Measurements from ENCODE around the gene CORO2B. TPM values are rescaled to one million over a fixed set of nuclear protein-coding genes. Genes with fewer than 3 reads are reported as not detected.
"Not testable (repeated sequence)": the region's sequence is repeated elsewhere in the genome, so short reads cannot be mapped to it uniquely, and the experiment has no call there.

The CORO2B gene
- total and polyA plus RNA-seq, 5 donors from 2014 or later: not detected

DNA sequence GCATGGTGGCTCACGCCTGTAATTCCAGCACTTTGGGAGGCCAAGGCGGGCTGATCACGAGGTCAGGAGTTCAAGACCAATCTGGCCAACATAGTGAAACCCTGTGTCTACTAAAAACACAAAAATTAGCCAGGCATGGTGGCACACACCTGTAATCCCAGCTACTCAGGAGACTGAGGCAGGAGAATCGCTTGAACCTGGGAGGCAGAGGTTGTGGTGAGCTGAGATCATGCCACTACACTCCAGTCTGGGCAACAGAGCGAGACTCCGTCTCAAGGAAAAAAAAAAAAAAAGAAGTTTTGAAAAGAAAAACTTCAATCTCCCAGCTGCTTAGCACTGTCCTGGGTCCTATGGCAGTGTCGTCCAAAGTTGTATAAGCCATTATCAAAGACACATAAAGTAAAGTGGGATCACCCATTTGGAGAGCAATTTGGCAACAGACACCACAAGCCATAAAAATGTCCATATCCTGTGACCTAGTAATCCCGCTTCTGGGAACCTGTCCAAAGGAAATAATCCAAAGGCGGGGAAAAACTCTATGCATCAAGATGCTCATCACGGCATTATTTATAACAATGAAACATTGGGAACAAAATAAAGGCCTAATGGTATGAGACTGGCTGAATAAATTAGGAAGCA is 26.2 kb downstream of the CORO2B start:
- not testable (repeated sequence) for H3K36me3 Mint-ChIP-seq; H3K9me3 Mint-ChIP-seq; H3K27me3 ChIP-seq (ENCODE audit: control insufficient read depth, insufficient read depth, low read length); H3K36me3 ChIP-seq (ENCODE audit: control insufficient read depth, insufficient read depth, low read length); H3K9me3 ChIP-seq (ENCODE audit: control insufficient read depth in 2 of 2, low read length in 2 of 2); DNase-seq; H3K4me1 Mint-ChIP-seq; H3K4me1 ChIP-seq (ENCODE audit: control insufficient read depth, insufficient read depth, low read length, poor library complexity, severe bottlenecking); H3K27me3 Mint-ChIP-seq; H3K27ac Mint-ChIP-seq; ATAC-seq (ENCODE audit: low read depth in 2 of 2); H3K4me3 ChIP-seq (ENCODE audit: low read depth, low read length); H3K27ac ChIP-seq (ENCODE audit: insufficient read depth, low read length, poor library complexity, severe bottlenecking); H3K4me3 Mint-ChIP-seq

DNA sequence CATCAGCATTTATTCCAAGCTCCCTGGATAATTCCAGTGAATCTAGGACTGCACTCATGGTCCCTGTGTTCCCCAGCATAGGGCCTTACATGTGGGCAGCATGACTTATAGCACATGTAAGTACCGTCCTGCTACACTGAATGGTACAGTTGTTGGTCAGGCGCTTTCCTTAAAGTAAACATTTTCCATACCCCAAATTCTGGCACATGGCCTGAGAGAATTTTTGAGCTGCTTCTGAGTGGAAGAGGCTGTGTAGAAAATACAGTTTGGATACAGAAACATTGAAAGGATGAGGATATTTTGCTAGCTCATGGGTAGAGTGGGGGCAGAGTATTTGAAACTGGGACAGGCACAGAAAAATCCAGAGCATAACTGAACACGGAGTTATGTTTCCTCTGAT is 27.6 kb downstream of the CORO2B start:
- Histone ChIP-seq H3K9me3 (ENCODE audit: control insufficient read depth in 2 of 2, low read length in 2 of 2) (no peaks in the 10 kb centered on the region), H3K36me3 (ENCODE audit: control insufficient read depth, insufficient read depth, low read length) (no peaks in the 10 kb centered on the region), H3K4me3 (ENCODE audit: low read depth, low read length) (no peak overlapping the region), H3K4me1 (ENCODE audit: control insufficient read depth, insufficient read depth, low read length, poor library complexity, severe bottlenecking) (no peaks in the 10 kb centered on the region), H3K27me3 (ENCODE audit: control insufficient read depth, insufficient read depth, low read length) (no peaks in the 10 kb centered on the region), H3K27ac (ENCODE audit: insufficient read depth, low read length, poor library complexity, severe bottlenecking) (no peak overlapping the region)
- no peak for ATAC-seq (ENCODE audit: low read depth in 2 of 2)
- no peak for DNase-seq
- Mint-ChIP-seq H3K36me3 (no peaks in the 10 kb centered on the region), H3K9me3 (peaks cover 0 to 2% (median 0%) of the 10 kb centered on the region in 7 donors), H3K27ac (no peak overlapping the region), H3K4me1 (no peaks in the 10 kb centered on the region), H3K27me3 (peaks cover 6% of the 10 kb centered on the region), H3K4me3 (no peak overlapping the region)

DNA sequence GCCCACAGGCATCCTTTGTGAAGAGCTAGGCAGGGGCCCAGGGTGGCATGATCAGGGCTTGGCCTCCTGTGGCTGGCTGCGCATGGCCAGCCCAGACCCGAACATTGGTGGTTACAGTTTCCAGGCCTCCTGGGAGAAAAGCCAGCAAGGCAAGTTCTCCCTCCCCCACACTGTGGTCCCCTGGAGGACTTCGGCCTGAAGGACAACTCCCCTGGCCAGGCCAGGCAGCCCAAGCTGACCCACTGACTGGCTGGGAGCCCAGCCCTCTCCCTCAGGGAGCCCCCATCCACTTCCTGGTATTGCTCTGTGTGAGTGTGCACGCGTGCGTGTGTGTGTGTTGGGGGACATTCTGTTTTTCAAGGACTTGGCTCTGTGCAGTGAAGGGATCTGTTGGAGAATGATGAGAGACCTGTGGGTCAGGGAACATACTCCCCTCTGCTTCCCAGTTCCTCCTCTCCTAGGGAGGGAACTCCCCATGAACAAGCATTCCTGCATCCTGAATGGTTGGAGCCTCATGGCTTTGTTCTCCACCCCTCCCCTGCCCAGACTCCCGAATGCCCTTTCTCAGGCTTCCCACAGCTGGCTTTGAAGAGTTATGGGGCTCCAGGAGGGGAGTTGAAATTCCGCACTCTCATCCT is 29.5 kb downstream of the CORO2B start:
- H3K36me3 Mint-ChIP-seq: no peaks in the 10 kb centered on the region
- H3K9me3 Mint-ChIP-seq: peaks cover 0 to 2% (median 0%) of the 10 kb centered on the region in 7 donors
- ATAC-seq (ENCODE audit: low read depth in 2 of 2): no peak
- H3K27ac Mint-ChIP-seq: no peak overlapping the region
- Histone ChIP-seq H3K36me3 (ENCODE audit: control insufficient read depth, insufficient read depth, low read length) (no peaks in the 10 kb centered on the region), H3K27ac (ENCODE audit: insufficient read depth, low read length, poor library complexity, severe bottlenecking) (no peak overlapping the region), H3K27me3 (ENCODE audit: control insufficient read depth, insufficient read depth, low read length) (no peaks in the 10 kb centered on the region), H3K4me3 (ENCODE audit: low read depth, low read length) (no peak overlapping the region), H3K4me1 (ENCODE audit: control insufficient read depth, insufficient read depth, low read length, poor library complexity, severe bottlenecking) (no peaks in the 10 kb centered on the region), H3K9me3 (ENCODE audit: control insufficient read depth in 2 of 2, low read length in 2 of 2) (no peaks in the 10 kb centered on the region)
- H3K4me3 Mint-ChIP-seq: no peak overlapping the region
- H3K27me3 Mint-ChIP-seq: peaks cover 10% of the 10 kb centered on the region
- no peak for DNase-seq
- no peaks in the 10 kb centered on the region for H3K4me1 Mint-ChIP-seq

DNA sequence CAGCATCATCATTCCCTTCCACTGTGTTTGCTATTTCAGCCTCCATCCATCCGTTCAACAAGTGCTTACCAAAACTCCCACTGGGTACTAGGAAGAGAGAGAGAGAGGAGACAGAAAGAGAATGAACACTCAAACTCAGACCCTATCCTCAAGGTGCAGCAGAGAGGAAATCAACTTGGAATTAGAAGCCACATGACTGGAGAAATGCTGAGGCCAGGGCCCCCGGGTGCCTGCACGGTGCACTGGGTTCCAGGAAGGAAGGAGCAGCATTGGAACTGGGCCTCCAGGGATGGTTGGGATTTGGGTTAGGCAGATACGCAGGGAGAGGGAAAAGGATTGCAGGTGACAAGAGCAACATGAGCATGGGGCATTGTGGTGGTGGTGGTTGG is 30.0 kb downstream of the CORO2B start:
- no peaks in the 10 kb centered on the region for H3K36me3 ChIP-seq (ENCODE audit: control insufficient read depth, insufficient read depth, low read length)
- H3K9me3 ChIP-seq (ENCODE audit: control insufficient read depth in 2 of 2, low read length in 2 of 2): no peaks in the 10 kb centered on the region
- ATAC-seq (ENCODE audit: low read depth in 2 of 2) (no peak), DNase-seq (no peak)
- H3K27me3 Mint-ChIP-seq: peaks cover 9% of the 10 kb centered on the region
- no peak overlapping the region for H3K27ac Mint-ChIP-seq
- no peak overlapping the region for H3K4me3 ChIP-seq (ENCODE audit: low read depth, low read length)
- H3K36me3 Mint-ChIP-seq: no peaks in the 10 kb centered on the region
- H3K4me1 Mint-ChIP-seq: no peaks in the 10 kb centered on the region
- no peaks in the 10 kb centered on the region for H3K4me1 ChIP-seq (ENCODE audit: control insufficient read depth, insufficient read depth, low read length, poor library complexity, severe bottlenecking)
- no peaks in the 10 kb centered on the region for H3K27me3 ChIP-seq (ENCODE audit: control insufficient read depth, insufficient read depth, low read length)
- H3K9me3 Mint-ChIP-seq: peaks cover 0 to 2% (median 0%) of the 10 kb centered on the region in 7 donors
- no peak overlapping the region for H3K27ac ChIP-seq (ENCODE audit: insufficient read depth, low read length, poor library complexity, severe bottlenecking)
- no peak overlapping the region for H3K4me3 Mint-ChIP-seq

DNA sequence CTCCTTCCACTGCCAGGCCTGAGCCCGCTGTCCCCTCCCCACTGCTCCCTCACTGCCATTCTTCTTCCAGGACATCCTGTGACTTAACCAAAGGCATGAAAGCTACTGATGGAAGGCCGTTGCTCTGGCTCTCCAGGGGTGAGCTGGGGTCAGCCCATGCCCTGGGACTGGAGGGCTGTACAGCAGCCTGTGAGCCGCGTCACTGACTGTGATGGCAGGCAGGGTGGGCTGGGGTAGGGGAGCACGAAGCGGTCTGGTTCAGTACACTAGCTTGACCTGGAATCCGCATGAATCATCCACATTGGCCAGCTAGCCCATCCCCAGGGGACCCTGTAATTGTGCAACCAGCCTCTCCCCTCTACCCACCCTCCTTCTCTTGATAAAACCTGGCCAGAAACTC is 30.8 kb downstream of the CORO2B start:
- Histone ChIP-seq H3K27me3 (ENCODE audit: control insufficient read depth, insufficient read depth, low read length) (no peaks in the 10 kb centered on the region), H3K4me3 (ENCODE audit: low read depth, low read length) (no peak overlapping the region), H3K9me3 (ENCODE audit: control insufficient read depth in 2 of 2, low read length in 2 of 2) (no peaks in the 10 kb centered on the region), H3K36me3 (ENCODE audit: control insufficient read depth, insufficient read depth, low read length) (no peaks in the 10 kb centered on the region), H3K27ac (ENCODE audit: insufficient read depth, low read length, poor library complexity, severe bottlenecking) (no peak overlapping the region), H3K4me1 (ENCODE audit: control insufficient read depth, insufficient read depth, low read length, poor library complexity, severe bottlenecking) (no peaks in the 10 kb centered on the region)
- DNase-seq (no peak), ATAC-seq (ENCODE audit: low read depth in 2 of 2) (no peak)
- Mint-ChIP-seq H3K27ac (no peak overlapping the region), H3K36me3 (no peaks in the 10 kb centered on the region), H3K9me3 (peaks cover 0 to 2% (median 0%) of the 10 kb centered on the region in 7 donors), H3K4me1 (no peaks in the 10 kb centered on the region), H3K4me3 (no peak overlapping the region), H3K27me3 (peaks cover 9% of the 10 kb centered on the region)

DNA sequence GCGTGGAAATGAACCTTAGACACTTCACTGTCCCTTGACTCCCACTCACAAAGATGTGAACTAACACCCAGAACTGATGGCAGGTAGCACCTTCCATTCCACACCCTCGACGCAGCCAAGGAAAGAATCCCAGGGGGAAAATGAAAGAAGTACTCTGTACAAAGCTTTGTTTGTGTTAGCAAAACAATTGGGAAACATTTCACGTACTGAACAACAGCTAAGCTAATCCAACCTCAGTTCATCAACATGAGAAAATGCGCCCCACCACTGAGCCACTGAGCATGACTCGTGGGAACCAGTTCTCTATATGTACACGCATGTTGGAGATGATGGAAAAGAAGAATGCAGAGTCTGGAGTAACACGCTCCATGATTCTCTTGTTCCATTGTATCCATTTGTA is 32.0 kb downstream of the CORO2B start:
- Mint-ChIP-seq H3K4me1 (no peaks in the 10 kb centered on the region), H3K4me3 (no peak overlapping the region), H3K27ac (no peak overlapping the region), H3K9me3 (peaks cover 0 to 2% (median 0%) of the 10 kb centered on the region in 7 donors), H3K27me3 (peaks cover 9% of the 10 kb centered on the region), H3K36me3 (no peaks in the 10 kb centered on the region)
- ATAC-seq (ENCODE audit: low read depth in 2 of 2) (no peak), DNase-seq (no peak)
- Histone ChIP-seq H3K4me1 (ENCODE audit: control insufficient read depth, insufficient read depth, low read length, poor library complexity, severe bottlenecking) (no peaks in the 10 kb centered on the region), H3K36me3 (ENCODE audit: control insufficient read depth, insufficient read depth, low read length) (no peaks in the 10 kb centered on the region), H3K4me3 (ENCODE audit: low read depth, low read length) (no peak overlapping the region), H3K27me3 (ENCODE audit: control insufficient read depth, insufficient read depth, low read length) (no peaks in the 10 kb centered on the region), H3K27ac (ENCODE audit: insufficient read depth, low read length, poor library complexity, severe bottlenecking) (no peak overlapping the region), H3K9me3 (ENCODE audit: control insufficient read depth in 2 of 2, low read length in 2 of 2) (no peaks in the 10 kb centered on the region)

DNA sequence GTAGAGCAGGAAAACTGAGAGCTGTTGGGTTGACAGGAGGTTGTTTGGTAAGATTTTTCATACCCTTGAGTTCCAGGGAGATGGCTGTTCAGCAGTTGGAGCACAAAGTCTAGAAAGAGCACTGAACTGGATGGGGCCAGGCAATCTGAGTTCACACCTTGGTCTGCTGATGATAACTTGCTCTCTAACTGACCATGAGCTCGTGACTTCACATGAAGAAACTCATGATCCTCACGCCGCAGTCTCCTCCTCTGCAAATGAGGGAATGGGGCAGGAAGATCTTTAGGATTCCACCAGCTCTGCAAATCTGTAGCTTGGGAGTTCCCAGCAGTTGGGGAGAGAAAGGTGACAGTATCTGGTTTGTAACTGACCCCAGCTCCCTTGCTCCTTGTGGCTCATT is 33.7 kb downstream of the CORO2B start:
- H3K27me3 ChIP-seq (ENCODE audit: control insufficient read depth, insufficient read depth, low read length): no peaks in the 10 kb centered on the region
- H3K4me1 ChIP-seq (ENCODE audit: control insufficient read depth, insufficient read depth, low read length, poor library complexity, severe bottlenecking): no peaks in the 10 kb centered on the region
- ATAC-seq (ENCODE audit: low read depth in 2 of 2) (no peak), DNase-seq (no peak)
- H3K9me3 ChIP-seq (ENCODE audit: control insufficient read depth in 2 of 2, low read length in 2 of 2): no peaks in the 10 kb centered on the region
- no peak overlapping the region for H3K27ac ChIP-seq (ENCODE audit: insufficient read depth, low read length, poor library complexity, severe bottlenecking)
- Mint-ChIP-seq H3K36me3 (no peaks in the 10 kb centered on the region), H3K9me3 (peaks cover 0 to 1% (median 0%) of the 10 kb centered on the region in 7 donors), H3K27me3 (peaks cover 9% of the 10 kb centered on the region), H3K27ac (no peak overlapping the region), H3K4me3 (no peak overlapping the region), H3K4me1 (no peaks in the 10 kb centered on the region)
- H3K36me3 ChIP-seq (ENCODE audit: control insufficient read depth, insufficient read depth, low read length): no peaks in the 10 kb centered on the region
- H3K4me3 ChIP-seq (ENCODE audit: low read depth, low read length): no peak overlapping the region
